Endodermal cell (in vitro differentiated cells): ENCODE data around the gene NOTCH4. TPM values are rescaled to one million over a fixed set of nuclear protein-coding genes. Genes with fewer than 3 reads are reported as not detected.

Source experiments
- DNase-seq: peaks from one replicate; pipeline ENCODE4 v3.0.0-alpha.2; 2017
- H3K27ac ChIP-seq: 2 replicates; pipeline ENCODE4 v1.5.1; 2013; ENCODE audit warnings: mild to moderate bottlenecking, low read depth, low read length, moderate library complexity
- H3K27me3 ChIP-seq: 2 replicates; pipeline ENCODE4 v1.6.1; 2013; ENCODE audit warnings: mild to moderate bottlenecking, low read length, moderate library complexity; ENCODE audit not compliant: insufficient read depth, control insufficient read depth, poor library complexity, severe bottlenecking
- H3K36me3 ChIP-seq: 2 replicates; pipeline ENCODE4 v1.7.0; 2013; ENCODE audit warnings: mild to moderate bottlenecking, low read length, moderate library complexity; ENCODE audit not compliant: control insufficient read depth, insufficient read depth
- H3K4me1 ChIP-seq: one replicate; pipeline ENCODE4 v1.7.0; 2013; ENCODE audit warnings: low read length; ENCODE audit not compliant: control insufficient read depth, insufficient read depth
- H3K4me3 ChIP-seq: 2 replicates; pipeline ENCODE4 v1.5.1; 2013; ENCODE audit warnings: mild to moderate bottlenecking, low read length, moderate library complexity
- H3K9ac ChIP-seq: 2 replicates; pipeline ENCODE4 v1.6.1; 2013; ENCODE audit warnings: mild to moderate bottlenecking, low read length, moderate library complexity; ENCODE audit not compliant: poor library complexity, severe bottlenecking; ENCODE audit errors: extremely low read depth
- H3K9me3 ChIP-seq: 2 replicates; pipeline ENCODE4 v1.6.1; 2013; ENCODE audit warnings: mild to moderate bottlenecking, low read length, moderate library complexity; ENCODE audit not compliant: control insufficient read depth
- H3K27ac Mint-ChIP-seq: 2 replicates; pipeline ENCODE4 v1.8.0; 2020; ENCODE audit warnings: mixed read lengths
- H3K27me3 Mint-ChIP-seq: 2 replicates; pipeline ENCODE4 v1.8.0; 2021; ENCODE audit warnings: mild to moderate bottlenecking, mixed read lengths; ENCODE audit not compliant: insufficient read depth
- H3K36me3 Mint-ChIP-seq: 2 replicates; pipeline ENCODE4 v1.8.0; 2020; ENCODE audit warnings: low read depth, mixed read lengths
- H3K4me1 Mint-ChIP-seq: 2 replicates; pipeline ENCODE4 v1.8.0; 2020; ENCODE audit warnings: mixed read lengths
- H3K4me3 Mint-ChIP-seq: 2 replicates; pipeline ENCODE4 v1.8.0; 2020; ENCODE audit warnings: mild to moderate bottlenecking, moderate library complexity, mixed read lengths
- H3K9me3 Mint-ChIP-seq: 2 replicates; pipeline ENCODE4 v1.8.0; 2020; ENCODE audit warnings: mild to moderate bottlenecking, mixed read lengths
- WGBS, 2 experiments: methylation state at CpG; one replicate each; pipeline versions ENCODE4 v1.1.5 to v1.1.7; 2013; ENCODE audit warnings: missing lambda C conversion rate in 2 of 2, mixed read lengths in 1 of 2; ENCODE audit not compliant: insufficient coverage in 1 of 2, insufficient read length in 1 of 2; 5-methylcytosine and 5-hydroxymethylcytosine counted together
- total RNA-seq, 2 donors: library from RNA; stranded (reverse); fragmentation: NEBNext Ultra II Directional in 1 of 2; extraction: Animal tissue kit (Norgen Biotek cat#: 25700) in 1 of 2; gene quantifications; 2 replicates in 1 of 2; 3 replicates in 1 of 2; pipeline ENCODE4 v1.2.1, GENCODE V29; 2021
- TF ChIP-seq, protein P1 (sequence below): fragments of 200-600 bp; sonication (generic); conservative IDR thresholded peaks from 2 replicates; pipeline ENCODE4 v1.5.0; 2021; ENCODE audit warnings: antibody characterized with exemption, mild to moderate bottlenecking

Gene NOTCH4
- total RNA-seq, 2 donors from 2014 or later: 2.1 to 2.5 TPM

DNA sequence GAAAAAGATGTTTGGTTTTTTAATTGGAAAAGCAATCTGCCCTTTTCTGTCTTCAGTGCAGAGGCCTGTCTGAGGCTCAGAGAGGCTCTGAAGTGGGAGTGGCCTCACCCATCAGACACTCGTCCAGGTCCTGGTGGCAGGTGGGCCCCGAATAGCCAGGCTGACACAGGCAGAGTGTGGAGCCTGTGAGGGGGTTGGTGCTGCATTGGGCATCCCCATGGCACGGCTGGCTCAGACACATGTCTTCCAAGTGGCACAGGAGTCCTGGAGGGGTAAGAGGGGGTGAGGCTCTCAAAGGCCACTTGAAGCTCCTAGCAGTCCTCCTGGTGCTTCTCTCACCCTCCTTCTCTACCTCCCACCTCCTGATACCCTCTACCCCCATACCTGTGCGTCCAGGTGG is 3.8 kb downstream of the NOTCH4 start:
- TF ChIP-seq, protein P1, sequence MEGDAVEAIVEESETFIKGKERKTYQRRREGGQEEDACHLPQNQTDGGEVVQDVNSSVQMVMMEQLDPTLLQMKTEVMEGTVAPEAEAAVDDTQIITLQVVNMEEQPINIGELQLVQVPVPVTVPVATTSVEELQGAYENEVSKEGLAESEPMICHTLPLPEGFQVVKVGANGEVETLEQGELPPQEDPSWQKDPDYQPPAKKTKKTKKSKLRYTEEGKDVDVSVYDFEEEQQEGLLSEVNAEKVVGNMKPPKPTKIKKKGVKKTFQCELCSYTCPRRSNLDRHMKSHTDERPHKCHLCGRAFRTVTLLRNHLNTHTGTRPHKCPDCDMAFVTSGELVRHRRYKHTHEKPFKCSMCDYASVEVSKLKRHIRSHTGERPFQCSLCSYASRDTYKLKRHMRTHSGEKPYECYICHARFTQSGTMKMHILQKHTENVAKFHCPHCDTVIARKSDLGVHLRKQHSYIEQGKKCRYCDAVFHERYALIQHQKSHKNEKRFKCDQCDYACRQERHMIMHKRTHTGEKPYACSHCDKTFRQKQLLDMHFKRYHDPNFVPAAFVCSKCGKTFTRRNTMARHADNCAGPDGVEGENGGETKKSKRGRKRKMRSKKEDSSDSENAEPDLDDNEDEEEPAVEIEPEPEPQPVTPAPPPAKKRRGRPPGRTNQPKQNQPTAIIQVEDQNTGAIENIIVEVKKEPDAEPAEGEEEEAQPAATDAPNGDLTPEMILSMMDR: no peak
- Histone ChIP-seq H3K4me3 (no peak overlapping the region), H3K27me3 (peaks cover 13% of the 10 kb centered on the region), H3K27ac (no peak overlapping the region), H3K9ac (no peak overlapping the region), H3K36me3 (no peaks in the 10 kb centered on the region), H3K9me3 (no peaks in the 10 kb centered on the region), H3K4me1 (no peaks in the 10 kb centered on the region)
- Mint-ChIP-seq H3K4me3 (no peak overlapping the region), H3K27me3 (peaks cover 90% of the 10 kb centered on the region), H3K36me3 (no peaks in the 10 kb centered on the region), H3K4me1 (peaks cover 5% of the 10 kb centered on the region), H3K27ac (no peak overlapping the region), H3K9me3 (no peaks in the 10 kb centered on the region)
- 80 to 90% methylated on average over 2 to 4 of the region's 4 CpGs for WGBS, 2 experiments
- DNase-seq: no peak

DNA sequence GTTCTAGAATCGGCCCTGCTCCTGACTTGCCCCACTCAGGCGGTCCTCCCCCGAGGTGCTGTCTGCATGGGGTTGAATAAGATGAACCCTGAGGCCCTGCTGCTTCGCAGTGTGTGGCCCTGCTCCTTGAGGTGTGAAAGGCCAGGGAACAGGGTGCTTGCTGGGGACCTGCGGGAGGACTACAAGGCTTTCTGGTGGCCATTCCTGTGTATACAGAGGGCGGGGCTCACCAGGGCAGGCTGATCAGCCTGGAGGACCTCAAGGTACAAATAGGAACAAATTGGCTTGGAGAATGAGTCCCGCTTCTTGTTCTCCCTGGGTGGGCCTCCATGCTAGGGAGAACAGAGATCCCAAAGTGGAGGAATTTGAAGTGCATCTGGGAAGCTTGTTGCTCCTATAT is 5.7 kb downstream of the NOTCH4 start:
- Mint-ChIP-seq H3K4me1 (no peaks in the 10 kb centered on the region), H3K9me3 (no peaks in the 10 kb centered on the region), H3K36me3 (no peaks in the 10 kb centered on the region), H3K27ac (no peak overlapping the region), H3K4me3 (no peak overlapping the region), H3K27me3 (peaks cover 79% of the 10 kb centered on the region)
- Histone ChIP-seq H3K27ac (no peak overlapping the region), H3K9me3 (no peaks in the 10 kb centered on the region), H3K9ac (no peak overlapping the region), H3K4me1 (no peaks in the 10 kb centered on the region), H3K4me3 (no peak overlapping the region), H3K36me3 (no peaks in the 10 kb centered on the region), H3K27me3 (peaks cover 13% of the 10 kb centered on the region)
- no peak for DNase-seq
- 80 to 97% methylated on average over 3 to 7 of the region's 7 CpGs for WGBS, 2 experiments
- TF ChIP-seq, protein P1: no peak

DNA sequence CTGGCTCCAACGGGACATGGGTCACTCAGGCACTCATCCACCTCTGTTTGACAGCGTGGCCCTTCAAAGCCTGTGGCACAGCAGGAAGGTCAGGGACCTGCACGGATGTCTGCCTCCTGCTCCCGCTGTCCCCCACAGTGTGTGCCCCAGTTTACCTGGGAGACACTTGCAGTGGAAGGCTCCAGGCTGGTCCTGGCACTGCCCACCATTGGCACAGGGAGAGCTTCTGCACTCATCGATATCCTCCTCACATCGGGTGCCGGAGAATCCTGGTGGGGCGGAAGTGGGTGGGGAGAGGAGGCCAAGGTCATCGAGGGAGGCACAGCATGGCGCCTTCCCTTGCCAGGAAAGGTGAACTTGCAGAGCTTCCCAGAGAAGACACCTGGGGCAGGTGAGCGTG is 6.9 kb downstream of the NOTCH4 start:
- H3K9ac ChIP-seq: no peak overlapping the region
- H3K27ac ChIP-seq: no peak overlapping the region
- Mint-ChIP-seq H3K27me3 (peaks cover 77% of the 10 kb centered on the region), H3K4me1 (no peaks in the 10 kb centered on the region), H3K36me3 (no peaks in the 10 kb centered on the region), H3K9me3 (no peaks in the 10 kb centered on the region), H3K4me3 (no peak overlapping the region), H3K27ac (no peak overlapping the region)
- no peak overlapping the region for H3K4me3 ChIP-seq
- 90 to 91% methylated on average over 6 to 11 of the region's 11 CpGs for WGBS, 2 experiments
- TF ChIP-seq, protein P1: no peak
- H3K9me3 ChIP-seq: no peaks in the 10 kb centered on the region
- H3K27me3 ChIP-seq: peaks cover 13% of the 10 kb centered on the region
- H3K36me3 ChIP-seq: no peaks in the 10 kb centered on the region
- no peak for DNase-seq
- H3K4me1 ChIP-seq: no peaks in the 10 kb centered on the region
